A673 (cell line): Measurements from ENCODE around the gene EZR.

ENCODE experiments used
- CTCF ChIP-seq: fragments of 300-800, 200-600 bp; sonication (generic); conservative IDR thresholded peaks from 2 replicates; pipeline ENCODE4 v1.5.1; 2017; ENCODE audit warnings: low read depth, mild to moderate bottlenecking, antibody characterized with exemption, low read length, moderate library complexity, mixed read lengths
- EZH2 ChIP-seq: fragments of 200-600 bp; sonication (generic); IDR thresholded peaks from 2 replicates; pipeline ENCODE4 v1.6.1; 2017; ENCODE audit warnings: borderline replicate concordance, low read depth, mild to moderate bottlenecking, mixed read lengths, antibody characterized with exemption, low read length; ENCODE audit not compliant: poor library complexity, severe bottlenecking

- TF ChIP-seq CTCF (no peak), EZH2 (no peak)
Measured at GRCh38 chr6:158783851-158784250, 35.3 kb downstream of the EZR start.
